ENCODE data around the gene GATA5.

The GATA5 gene

DNA sequence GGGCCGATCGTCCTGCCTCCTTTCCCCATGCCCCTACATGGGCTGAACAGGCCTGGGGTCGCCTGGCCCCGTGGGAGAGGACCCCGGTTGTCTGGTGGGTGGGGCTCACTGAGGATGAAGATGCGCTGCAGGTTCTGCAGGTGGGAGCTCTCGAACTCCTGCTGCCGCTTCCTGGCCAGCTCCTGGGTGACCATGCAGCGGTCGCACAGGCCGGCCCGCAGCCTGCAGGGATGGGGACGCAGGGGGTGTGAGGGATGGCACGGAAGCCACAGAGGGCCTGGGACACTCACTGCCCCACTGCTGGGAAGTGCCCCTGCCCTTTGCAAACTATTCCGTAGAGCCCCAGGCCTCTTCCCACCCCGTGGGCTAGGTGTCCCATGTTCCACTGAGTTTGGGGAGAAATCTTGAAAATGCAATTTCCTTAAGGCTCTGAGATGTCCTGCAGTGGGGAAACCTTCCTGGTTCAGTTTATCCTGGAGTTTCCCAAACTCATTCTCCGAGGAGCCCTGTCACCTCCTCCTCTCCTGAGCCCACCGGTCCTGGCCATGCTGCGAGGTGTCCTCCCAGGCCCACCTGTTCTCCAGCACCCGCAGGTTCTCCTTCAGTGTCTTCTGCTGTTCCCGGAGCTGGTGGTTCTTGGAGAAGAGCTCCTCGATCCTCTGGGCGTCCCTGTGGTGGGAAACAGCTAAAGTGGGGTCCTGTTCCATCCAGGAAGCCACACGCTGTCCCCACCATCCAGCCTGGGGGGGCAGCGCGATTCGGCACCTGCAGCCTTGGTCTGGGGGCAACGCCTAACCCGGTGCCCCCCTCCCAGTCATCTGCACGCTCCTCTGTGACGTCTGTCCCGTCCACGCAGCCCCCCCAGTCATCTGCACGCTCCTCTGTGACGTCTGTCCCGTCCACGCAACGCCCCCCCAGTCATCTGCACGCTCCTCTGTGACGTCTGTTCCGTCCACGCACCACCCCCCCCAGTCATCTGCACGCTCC, 58.9 kb downstream of the GATA5 start:
- no peak for DNase-seq (ENCODE audit: low read depth in 2 of 2)

DNA sequence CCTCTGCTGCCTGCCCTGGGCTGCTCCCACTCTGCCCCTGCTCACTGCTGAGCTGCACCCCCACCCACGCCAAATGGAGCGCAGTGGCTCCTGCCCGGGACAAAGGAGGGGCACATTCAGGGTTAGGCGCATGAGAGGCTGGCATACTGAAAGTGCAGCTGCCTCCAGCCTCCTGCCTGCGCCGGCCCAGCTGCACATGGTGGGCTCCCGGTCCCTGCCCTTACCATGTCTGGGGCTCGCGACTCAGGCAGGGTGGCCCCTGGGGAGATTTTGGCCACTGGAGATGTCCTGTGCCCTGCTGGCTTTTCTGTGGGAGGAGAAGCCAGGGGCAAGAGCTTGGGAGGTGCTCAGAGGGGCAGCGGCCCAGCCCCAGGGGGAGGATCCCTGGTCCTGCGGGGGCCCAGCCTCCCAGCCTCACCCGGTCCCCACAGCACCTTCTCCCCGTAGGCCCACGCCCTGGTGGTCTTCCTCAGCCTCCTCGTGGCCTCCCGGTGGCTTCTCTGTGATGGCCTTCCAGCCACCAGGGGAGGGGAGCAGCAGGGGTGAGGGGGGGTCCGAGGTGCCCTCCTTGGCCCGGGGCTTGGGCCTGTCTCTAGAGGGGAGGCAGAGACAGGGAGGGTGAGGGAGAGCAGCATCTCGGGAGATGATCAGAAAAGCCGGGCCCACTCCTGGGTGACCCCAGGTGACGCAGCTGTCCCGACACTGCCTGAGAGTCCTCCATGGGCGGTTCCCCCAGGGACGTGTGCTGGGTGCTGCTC, 60.3 kb downstream of the GATA5 start:
- DNase-seq (ENCODE audit: low read depth in 2 of 2), result no peak

DNA sequence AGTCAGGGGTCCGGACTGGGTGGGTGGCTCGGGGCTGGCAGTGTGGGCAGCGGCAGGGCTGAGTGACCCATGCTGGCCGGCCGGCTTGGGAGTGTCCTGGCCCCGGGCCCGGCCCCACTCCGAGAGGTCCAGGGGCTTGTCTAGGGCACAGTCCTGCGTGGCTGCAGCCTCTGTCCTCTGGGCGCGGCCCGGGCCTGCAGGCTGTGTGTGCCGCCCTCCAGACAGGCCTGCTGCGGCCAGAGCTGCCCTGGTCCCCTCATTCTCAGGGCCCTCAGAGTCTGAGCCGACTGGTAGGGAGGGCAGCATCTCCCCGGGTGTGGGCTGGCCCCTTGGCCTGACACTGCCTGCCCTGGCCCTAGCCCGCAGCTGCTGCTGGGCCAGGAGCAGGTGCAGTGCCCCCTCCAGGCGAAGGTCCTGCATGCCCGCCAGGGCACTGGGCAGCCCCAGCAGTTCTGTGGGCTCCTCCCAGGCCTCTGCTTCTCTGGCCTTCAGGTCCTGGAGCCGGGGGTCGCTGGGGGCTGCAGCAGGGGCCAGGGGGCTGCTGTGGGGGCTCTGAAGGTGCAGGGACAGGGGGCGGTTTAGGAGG, 61.8 kb downstream of the GATA5 start:
- no peak for DNase-seq (ENCODE audit: low read depth in 2 of 2)

All from stimulated activated CD8-positive, alpha-beta memory T cell treated with anti-CD3 and anti-CD28 coated beads, Interleukin-7, amount 100 ng/mL, for 4 hours (primary cell).